DND-41 (cell line): ENCODE measurements around the gene PRDX5.

ENCODE experiments used
- ATAC-seq: fragments of 200-7000 bp; cut with Tn5 transposase; 3 replicates; pipeline ENCODE4 v1.9.1; 2021; ENCODE audit warnings: low read depth; ENCODE audit not compliant: insufficient read depth
- DNase-seq: peaks from one replicate; pipeline ENCODE4 v3.0.0-alpha.2; 2020
- H2AFZ ChIP-seq: 2 replicates; pipeline ENCODE4 v1.6.0; 2012; ENCODE audit warnings: low read depth, low read length
- H3K27ac ChIP-seq: 2 replicates; pipeline ENCODE4 v1.5.1; 2012; ENCODE audit warnings: low read length, inconsistent platforms
- H3K27me3 ChIP-seq: fragments of 200-600 bp; sonication (generic); 2 replicates; pipeline ENCODE4 v1.6.0; 2012; ENCODE audit warnings: low read length, mild to moderate bottlenecking, inconsistent platforms; ENCODE audit not compliant: insufficient read depth, poor library complexity
- H3K36me3 ChIP-seq: 2 replicates; pipeline ENCODE4 v1.5.1; 2012; ENCODE audit warnings: low read length, inconsistent platforms; ENCODE audit not compliant: insufficient read depth
- H3K4me1 ChIP-seq: 2 replicates; pipeline ENCODE4 v1.5.1; 2012; ENCODE audit warnings: mild to moderate bottlenecking, low read length; ENCODE audit not compliant: insufficient read depth
- H3K4me2 ChIP-seq: 2 replicates; pipeline ENCODE4 v1.6.0; 2012; ENCODE audit warnings: mild to moderate bottlenecking, moderate library complexity, low read length, inconsistent platforms; ENCODE audit not compliant: insufficient read depth
- H3K4me3 ChIP-seq, 2 experiments: fragments of 200-600 bp in 1 of 2; shearing (Covaris generic) in 1 of 2; 2 replicates each; pipeline ENCODE4 v1.5.1; 2012 to 2016; ENCODE audit warnings: inconsistent platforms in 2 of 2, low read length in 2 of 2, mild to moderate bottlenecking in 2 of 2, low read depth in 1 of 2, moderate library complexity in 1 of 2
- H3K79me2 ChIP-seq: 2 replicates; pipeline ENCODE4 v1.6.0; 2012; ENCODE audit warnings: low read length, inconsistent platforms; ENCODE audit not compliant: insufficient read depth
- H3K9ac ChIP-seq: 2 replicates; pipeline ENCODE4 v1.6.0; 2012; ENCODE audit warnings: low read depth, mild to moderate bottlenecking, inconsistent platforms, low read length, moderate library complexity
- H3K9me3 ChIP-seq: 2 replicates; pipeline ENCODE4 v1.5.1; 2012; ENCODE audit warnings: low read length, moderate library complexity, mild to moderate bottlenecking, inconsistent platforms; ENCODE audit not compliant: insufficient read depth, severe bottlenecking
- H4K20me1 ChIP-seq: 2 replicates; pipeline ENCODE4 v1.6.0; 2012; ENCODE audit warnings: low read length; ENCODE audit not compliant: insufficient read depth
- CTCF ChIP-seq: IDR thresholded peaks from 2 replicates; pipeline ENCODE4 v1.5.1; 2012; ENCODE audit warnings: borderline replicate concordance, low read length, moderate library complexity, mild to moderate bottlenecking; ENCODE audit not compliant: poor library complexity, severe bottlenecking; ENCODE audit errors: extremely low read depth
- EZH2 ChIP-seq: IDR thresholded peaks from 3 replicates; pipeline ENCODE4 v1.6.1; 2012; ENCODE audit warnings: borderline replicate concordance, low read depth, mild to moderate bottlenecking, moderate library complexity, low read length, inconsistent platforms; ENCODE audit not compliant: severe bottlenecking

The PRDX5 gene

GRCh38 chr11:64286801-64287159 lies 31.1 kb upstream of the PRDX5 start:
- Histone ChIP-seq H2AFZ (no peak overlapping the region), H3K79me2 (peaks cover 30% of the 10 kb centered on the region), H3K27me3 (no peaks in the 10 kb centered on the region), H3K9me3 (no peaks in the 10 kb centered on the region), H3K36me3 (peaks cover 16% of the 10 kb centered on the region), H3K4me2 (peak overlapping the region; percentile 83), H4K20me1 (no peaks in the 10 kb centered on the region), H3K4me3 (peak overlapping the region in 1 of 2 experiments; percentile 67; a peak in 1 of 4 replicates), H3K9ac (peak overlapping the region; percentile 74; the same call in 1 of the 2 replicates), H3K27ac (no peak overlapping the region), H3K4me1 (peaks cover 36% of the 10 kb centered on the region)
- TF ChIP-seq EZH2, result no peak
- no peak for TF ChIP-seq CTCF
- DNase-seq (no peak), ATAC-seq (no peak)

GRCh38 chr11:64287676-64288352 lies 30.1 kb upstream of the PRDX5 start:
- Histone ChIP-seq H3K9ac (no peak overlapping the region; the same call in 1 of the 2 replicates), H2AFZ (no peak overlapping the region), H3K9me3 (no peaks in the 10 kb centered on the region), H3K4me3 (no peak overlapping the region), H3K27me3 (no peaks in the 10 kb centered on the region), H3K4me1 (peaks cover 36% of the 10 kb centered on the region), H3K79me2 (peaks cover 24% of the 10 kb centered on the region), H3K27ac (no peak overlapping the region), H4K20me1 (no peaks in the 10 kb centered on the region; the same call in 1 of the 2 replicates), H3K4me2 (0 out of 2 replicates have a peak overlapping the region, but pooled peaks have one; percentile 83), H3K36me3 (peaks cover 9% of the 10 kb centered on the region; the same call in 1 of the 2 replicates)
- ATAC-seq (no peak), DNase-seq (no peak)
- no peak for TF ChIP-seq CTCF
- no peak for TF ChIP-seq EZH2

GRCh38 chr11:64288353-64288750 lies 29.6 kb upstream of the PRDX5 start:
- Histone ChIP-seq H2AFZ (no peak overlapping the region), H3K79me2 (peaks cover 19% of the 10 kb centered on the region), H3K9me3 (no peaks in the 10 kb centered on the region), H3K4me3 (no peak overlapping the region), H3K36me3 (peaks cover 4% of the 10 kb centered on the region; the same call in 1 of the 2 replicates), H4K20me1 (no peaks in the 10 kb centered on the region; the same call in 1 of the 2 replicates), H3K27me3 (no peaks in the 10 kb centered on the region), H3K4me2 (no peak overlapping the region), H3K27ac (no peak overlapping the region), H3K9ac (no peak overlapping the region), H3K4me1 (peaks cover 31% of the 10 kb centered on the region)
- no peak for DNase-seq
- TF ChIP-seq CTCF (no peak), EZH2 (no peak)
- ATAC-seq, result no peak
